GM21825 (cell line): ENCODE measurements around the gene PDLIM1.

ENCODE experiments used
- ATAC-seq: cut with Tn5 transposase; IDR thresholded peaks from one replicate; pipeline ENCODE4 v1.9.1; 2021; ENCODE audit warnings: mild to moderate bottlenecking, moderate library complexity; ENCODE audit not compliant: unreplicated experiment

PDLIM1 gene

GRCh38 chr10:95265572-95265971 is 25.2 kb downstream of the PDLIM1 start:
- no peak for ATAC-seq

GRCh38 chr10:95264227-95265051 is 26.4 kb downstream of the PDLIM1 start:
- ATAC-seq, result no peak

- ATAC-seq, result no peak
These were observed 27.0 kb downstream of the PDLIM1 start for GRCh38 chr10:95263864-95264226.

GRCh38 chr10:95262763-95263518 is 27.9 kb downstream of the PDLIM1 start:
- ATAC-seq, result no peak

- no peak for ATAC-seq
These were observed 28.9 kb downstream of the PDLIM1 start for GRCh38 chr10:95261926-95262325.

- no peak for ATAC-seq
These were observed 29.8 kb downstream of the PDLIM1 start for GRCh38 chr10:95260909-95261552.

- ATAC-seq, result no peak
These were observed 30.4 kb downstream of the PDLIM1 start for GRCh38 chr10:95260397-95260881.

GRCh38 chr10:95257849-95258248 is 33.0 kb downstream of the PDLIM1 start:
- no peak for ATAC-seq

GRCh38 chr10:95256268-95256667 is 34.5 kb downstream of the PDLIM1 start:
- ATAC-seq, result no peak

- ATAC-seq, result no peak
These were observed 36.2 kb downstream of the PDLIM1 start for GRCh38 chr10:95254629-95255028.

- ATAC-seq, result no peak
These were observed 37.1 kb downstream of the PDLIM1 start for GRCh38 chr10:95253686-95254085.

GRCh38 chr10:95253007-95253406 is 37.8 kb downstream of the PDLIM1 start:
- ATAC-seq, result no peak

- ATAC-seq, result no peak
These were observed 39.9 kb downstream of the PDLIM1 start for GRCh38 chr10:95250856-95251255.

GRCh38 chr10:95249467-95249866 is 41.3 kb downstream of the PDLIM1 start:
- no peak for ATAC-seq

- no peak for ATAC-seq
These were observed 41.8 kb downstream of the PDLIM1 start for GRCh38 chr10:95248989-95249388.

GRCh38 chr10:95247881-95248583 is 42.8 kb downstream of the PDLIM1 start:
- ATAC-seq, result no peak

- ATAC-seq, result no peak
These were observed 43.5 kb downstream of the PDLIM1 start for GRCh38 chr10:95247200-95247880.

- peak; percentile 35 for ATAC-seq
These were observed 44.2 kb downstream of the PDLIM1 start for GRCh38 chr10:95246582-95247051.

GRCh38 chr10:95245425-95246055 is 45.3 kb downstream of the PDLIM1 start:
- peak; percentile 87 for ATAC-seq

- no peak for ATAC-seq
These were observed 46.7 kb downstream of the PDLIM1 start for GRCh38 chr10:95244152-95244551.
